NCI-H69 (cell line): ENCODE results near the gene LRRC15.
A peak's percentile ranks its signal among the peaks of the same experiment; 100 is the strongest.

ENCODE experiments used
- DNase-seq: peaks from one replicate; lab custom pipeline; 2025; lab: John Stamatoyannopoulos, UW

Gene LRRC15

GRCh38 chr3:194332858-194333211 lies 36.7 kb downstream of the LRRC15 start:
- no peak for DNase-seq

GRCh38 chr3:194330579-194330978 lies 39.0 kb downstream of the LRRC15 start:
- no peak for DNase-seq

- DNase-seq, result no peak
Observed at GRCh38 chr3:194330160-194330559, 39.4 kb downstream of the LRRC15 start.

GRCh38 chr3:194329583-194329965 lies 40.0 kb downstream of the LRRC15 start:
- DNase-seq, result no peak

GRCh38 chr3:194328942-194329582 lies 40.5 kb downstream of the LRRC15 start:
- DNase-seq, result no peak

DNA sequence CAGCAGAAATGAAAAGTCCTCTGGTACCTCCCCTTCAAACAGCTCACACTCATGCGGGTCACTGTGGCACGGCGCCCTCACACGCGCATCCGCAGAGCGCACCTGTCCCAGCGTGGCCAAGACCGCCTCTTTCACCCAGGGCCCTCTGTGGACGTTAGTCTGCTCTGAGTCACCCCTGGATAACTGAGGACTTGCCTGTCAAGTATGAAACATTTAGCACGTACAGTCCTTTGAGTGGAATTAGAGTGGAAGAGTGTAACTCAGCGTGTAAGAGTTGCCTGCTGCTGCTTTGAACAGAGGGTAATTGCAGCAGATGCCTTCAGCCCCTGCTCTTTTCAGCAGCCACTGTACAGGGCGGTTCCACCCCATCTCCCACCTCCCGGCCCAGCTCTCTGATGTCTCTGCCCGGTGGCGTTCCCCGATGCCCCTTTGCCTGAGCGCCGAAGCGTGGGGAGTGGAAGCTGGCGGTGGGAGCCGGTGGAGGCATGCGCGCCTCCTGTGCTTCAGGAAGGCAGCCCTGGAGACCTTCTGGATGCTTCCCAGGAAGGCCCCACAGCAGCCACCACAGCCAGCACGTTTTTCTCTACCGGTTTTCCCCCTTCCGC lies 41.4 kb downstream of the LRRC15 start:
- no peak for DNase-seq

- no peak for DNase-seq
Observed at GRCh38 chr3:194327218-194328052, 42.1 kb downstream of the LRRC15 start.

GRCh38 chr3:194326968-194327217 lies 42.6 kb downstream of the LRRC15 start:
- no peak for DNase-seq

DNA sequence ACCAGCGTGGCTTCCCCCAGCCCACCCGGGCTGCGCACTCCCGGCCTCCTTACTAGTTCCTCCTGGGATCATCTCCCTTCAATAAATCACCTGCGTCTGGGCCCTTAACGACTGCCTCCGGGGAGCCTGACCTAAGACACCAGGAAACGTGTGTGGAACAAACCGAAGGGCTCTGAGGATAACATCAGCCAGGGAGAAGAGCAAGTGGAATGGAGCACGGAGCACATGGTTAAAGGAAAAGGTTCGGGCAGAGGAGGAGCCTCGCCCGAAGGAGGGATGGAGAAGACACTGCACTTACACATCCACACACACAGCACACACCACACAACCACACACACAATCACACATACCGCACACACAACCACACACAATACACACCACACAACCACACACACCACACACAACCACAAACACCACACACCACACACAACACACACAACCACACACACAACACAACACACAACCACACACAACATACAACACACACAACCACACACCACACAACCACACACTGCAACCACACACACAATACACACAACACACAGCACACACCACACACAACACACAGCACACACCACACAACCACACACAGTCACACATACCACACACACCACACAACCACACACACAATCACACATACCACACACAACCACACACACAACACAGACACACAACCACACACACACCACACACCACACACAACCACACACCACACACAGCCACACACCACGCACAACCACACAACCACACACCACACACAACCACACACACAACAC lies 43.2 kb downstream of the LRRC15 start:
- DNase-seq, result no peak

- no peak for DNase-seq
Observed at GRCh38 chr3:194325424-194326153, 44.0 kb downstream of the LRRC15 start.

DNA sequence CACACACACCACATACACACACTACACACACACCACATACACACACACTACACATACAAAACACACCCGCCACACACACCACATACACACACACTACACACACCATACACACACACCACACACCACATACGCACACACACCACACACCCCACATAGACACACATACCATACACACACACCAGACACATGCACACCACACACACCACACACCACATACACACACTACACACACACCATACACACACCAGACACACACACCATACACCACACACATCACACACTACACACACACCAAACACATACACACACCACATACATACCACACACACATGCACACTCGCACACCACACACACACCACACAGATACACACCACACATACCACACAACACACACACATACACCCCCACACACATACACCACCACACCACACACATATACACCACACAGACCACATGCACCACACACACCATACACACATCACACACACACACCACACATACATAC lies 44.7 kb downstream of the LRRC15 start:
- DNase-seq, result no peak

DNA sequence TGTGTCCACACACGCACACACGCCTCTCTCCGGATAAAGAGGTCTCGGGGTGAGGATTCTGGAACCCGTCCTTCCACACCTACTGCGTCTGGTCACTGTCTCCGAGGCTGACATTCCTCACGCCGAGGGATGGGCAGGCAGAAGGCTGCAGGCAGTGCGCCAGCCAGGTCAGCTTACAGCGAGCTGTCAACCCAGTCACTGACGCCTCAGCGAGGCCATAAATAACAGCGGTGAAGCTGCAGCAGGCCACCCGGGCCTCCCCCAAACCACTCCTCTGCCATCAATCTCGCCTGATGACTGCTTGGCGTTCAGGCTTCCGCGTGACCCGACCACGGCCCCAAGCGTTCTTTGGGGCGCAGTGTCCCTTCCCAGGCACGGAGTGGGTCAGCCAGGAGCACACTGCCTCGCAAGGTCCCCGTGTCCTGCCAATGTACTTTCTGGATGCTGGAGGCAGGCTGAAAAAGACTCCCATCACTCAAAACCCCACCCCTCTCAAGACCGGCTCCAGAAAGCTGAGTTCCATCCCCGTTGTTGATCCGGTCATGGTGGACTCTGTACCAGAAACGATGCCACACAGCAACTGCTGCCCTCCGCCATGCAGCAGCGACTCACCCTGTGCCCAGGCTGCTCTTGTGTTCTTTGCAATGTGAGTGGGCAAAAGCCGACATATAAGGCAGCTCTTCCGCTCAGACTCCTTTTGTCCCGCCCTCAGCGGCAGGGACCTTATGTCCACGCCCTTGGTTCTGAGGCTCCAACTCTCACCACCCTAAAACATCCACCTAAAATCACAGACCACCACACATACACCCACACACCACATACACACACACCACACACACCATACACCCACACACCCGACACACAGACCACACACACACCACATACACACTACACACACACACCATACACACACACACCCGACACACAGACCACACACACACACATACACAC lies 45.5 kb downstream of the LRRC15 start:
- no peak for DNase-seq

DNA sequence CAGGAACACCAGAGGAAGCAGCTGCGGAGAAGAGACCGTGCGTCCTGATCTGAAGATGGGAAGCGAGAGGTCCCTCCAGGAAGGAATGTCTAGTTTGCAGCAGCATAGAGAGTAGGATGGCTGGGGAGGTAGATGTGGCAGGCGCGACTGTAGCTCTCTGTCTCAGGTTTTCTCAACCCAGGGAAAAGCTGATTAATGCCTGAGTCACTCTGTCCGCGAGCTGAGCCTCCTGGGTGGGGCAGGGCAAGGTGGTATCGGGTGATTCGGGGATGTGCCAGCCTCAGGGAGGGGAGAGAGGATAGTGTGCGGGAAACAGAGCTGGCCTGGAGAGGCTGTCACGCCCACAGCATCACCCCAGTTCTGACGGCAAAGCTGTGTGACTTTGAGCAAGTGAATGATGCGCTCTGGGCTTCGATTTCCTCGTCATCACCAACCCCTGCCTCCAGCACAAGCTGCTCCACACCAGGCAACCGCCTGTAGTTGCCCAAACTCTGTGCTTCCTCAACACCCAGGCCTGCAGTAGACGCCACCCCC lies 46.8 kb downstream of the LRRC15 start:
- DNase-seq, result no peak

GRCh38 chr3:194321693-194322640 lies 47.6 kb downstream of the LRRC15 start:
- DNase-seq, result peak; percentile 94

DNA sequence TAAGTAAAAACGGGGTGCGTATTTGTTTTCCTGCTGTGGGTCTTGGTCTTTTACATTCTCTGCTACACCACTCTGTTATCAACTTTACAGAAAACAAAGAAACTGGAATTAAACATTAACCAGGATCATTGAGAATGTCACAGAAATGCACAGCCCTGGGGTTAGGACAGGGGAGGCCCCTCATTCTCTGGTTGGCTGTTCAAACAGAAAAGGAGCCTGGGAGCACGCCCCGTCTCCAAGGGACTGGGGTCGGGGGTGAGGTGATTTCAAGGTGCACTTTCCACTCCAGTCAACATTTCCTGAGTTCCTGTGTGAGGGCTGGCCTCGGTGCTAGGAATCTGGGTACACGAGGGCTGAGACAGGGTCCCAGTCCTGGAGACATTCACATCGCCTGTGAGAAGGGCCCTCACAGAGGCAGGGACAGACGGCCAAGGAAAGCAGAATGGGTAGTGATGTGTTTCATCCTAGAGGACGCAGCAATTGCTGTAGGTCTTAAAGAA lies 48.7 kb downstream of the LRRC15 start:
- no peak for DNase-seq

- DNase-seq, result no peak
Observed at GRCh38 chr3:194320100-194320499, 49.4 kb downstream of the LRRC15 start.

DNA sequence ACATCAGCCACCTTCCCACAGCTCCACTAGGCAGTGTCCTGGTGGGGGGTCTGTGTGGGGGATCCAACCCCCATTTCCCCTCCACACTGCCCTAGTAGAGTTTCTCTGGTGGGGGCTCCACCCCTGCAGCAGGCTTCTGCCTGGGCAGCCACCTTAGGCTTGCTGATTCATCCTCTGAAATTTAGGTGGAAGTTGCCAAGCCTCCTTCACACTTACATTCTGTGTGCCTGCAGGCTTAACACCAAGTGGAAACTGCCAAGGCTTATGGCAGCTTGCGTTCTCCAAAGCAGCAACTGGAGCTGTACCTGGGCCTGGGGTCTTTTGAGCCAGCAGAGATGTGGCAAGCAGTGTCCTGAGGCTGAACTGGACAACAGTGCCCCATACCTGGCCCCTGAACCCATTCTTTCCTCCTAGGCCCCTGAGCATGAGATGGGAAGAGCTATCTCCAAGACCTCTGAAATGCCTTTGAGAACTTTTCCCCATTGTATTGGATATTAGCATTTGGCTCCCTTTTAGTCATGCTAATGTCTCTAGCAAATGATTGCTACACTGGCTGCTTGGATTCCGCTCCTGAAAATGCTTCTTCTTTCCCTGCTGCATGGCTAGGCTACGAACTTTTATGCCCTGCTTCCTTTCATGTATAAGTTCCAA lies 50.9 kb downstream of the LRRC15 start:
- no peak for DNase-seq

DNA sequence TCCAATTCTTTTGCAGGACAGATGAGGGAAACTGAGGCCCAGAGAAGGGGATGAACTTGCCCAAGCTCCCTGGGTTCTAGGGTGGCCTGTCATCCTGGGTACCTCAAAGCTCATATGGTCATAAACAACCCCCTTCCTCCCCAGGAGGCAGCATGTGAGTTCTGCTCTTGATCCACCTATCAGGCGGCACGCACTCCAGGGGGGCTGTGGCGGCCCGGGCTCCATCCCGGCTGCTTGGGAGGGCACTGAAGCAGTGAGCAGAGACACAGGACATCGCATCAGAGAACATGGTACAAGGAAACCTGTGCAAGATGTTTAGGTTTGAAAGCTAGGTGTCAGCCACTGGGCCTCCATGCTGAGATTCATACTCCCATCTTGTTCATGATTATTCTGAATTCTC lies 52.6 kb downstream of the LRRC15 start:
- DNase-seq, result no peak

DNA sequence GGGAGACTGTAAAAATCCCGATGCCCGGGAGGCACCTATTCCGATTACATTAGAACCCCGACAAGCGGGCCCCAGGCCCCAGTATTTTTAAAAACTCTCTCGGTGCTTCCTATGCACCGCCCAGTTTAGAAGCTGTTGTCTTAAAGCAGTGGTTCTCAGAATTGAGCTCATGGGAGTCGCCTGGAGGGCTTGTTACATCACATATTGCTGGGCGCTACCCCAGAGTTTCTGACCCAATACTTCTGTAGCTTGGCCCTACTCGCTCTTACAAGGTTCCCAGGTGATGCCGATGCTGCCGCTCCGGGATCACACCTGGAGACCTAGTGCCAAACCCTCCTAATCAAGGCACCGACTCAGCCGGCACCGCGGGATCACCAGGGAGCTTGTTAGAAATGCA lies 53.6 kb downstream of the LRRC15 start:
- peak; percentile 78 for DNase-seq
